Fibroblast of the aortic adventitia (primary cell): ENCODE measurements around the gene AMN1. TPM values are rescaled to one million over a fixed set of nuclear protein-coding genes. Genes with fewer than 3 reads are reported as not detected.
"Not testable (repeated sequence)": the region's sequence is repeated elsewhere in the genome, so short reads cannot be mapped to it uniquely, and the experiment has no call there.

Source experiments
- DNase-seq: peaks from one replicate; pipeline ENCODE4 v3.0.0-alpha.2; 2010; ENCODE audit warnings: low read depth
- H3K4me3 ChIP-seq: 2 replicates; pipeline ENCODE4 v1.5.1; 2011; ENCODE audit warnings: low read depth, mild to moderate bottlenecking, control low read depth, low read length, moderate library complexity
- total RNA-seq: library from RNA; depleted of rRNA; stranded (reverse); fragments of >200 nt; gene quantifications from 2 replicates; pipeline ENCODE4 v1.2.3, GENCODE V29; 2012; ENCODE audit warnings: low replicate concordance
- TF ChIP-seq, protein P1 (sequence below): IDR thresholded peaks from 2 replicates; pipeline ENCODE4 v1.5.1; 2011; ENCODE audit warnings: mild to moderate bottlenecking, low read length, control low read depth, inconsistent platforms; ENCODE audit not compliant: insufficient read depth

Gene AMN1
- total RNA-seq, 1 donor, result 10.3 TPM

GRCh38 chr12:31765931-31766330 is 37.1 kb upstream of the AMN1 start:
- no peak overlapping the region for H3K4me3 ChIP-seq
- TF ChIP-seq, protein P1, sequence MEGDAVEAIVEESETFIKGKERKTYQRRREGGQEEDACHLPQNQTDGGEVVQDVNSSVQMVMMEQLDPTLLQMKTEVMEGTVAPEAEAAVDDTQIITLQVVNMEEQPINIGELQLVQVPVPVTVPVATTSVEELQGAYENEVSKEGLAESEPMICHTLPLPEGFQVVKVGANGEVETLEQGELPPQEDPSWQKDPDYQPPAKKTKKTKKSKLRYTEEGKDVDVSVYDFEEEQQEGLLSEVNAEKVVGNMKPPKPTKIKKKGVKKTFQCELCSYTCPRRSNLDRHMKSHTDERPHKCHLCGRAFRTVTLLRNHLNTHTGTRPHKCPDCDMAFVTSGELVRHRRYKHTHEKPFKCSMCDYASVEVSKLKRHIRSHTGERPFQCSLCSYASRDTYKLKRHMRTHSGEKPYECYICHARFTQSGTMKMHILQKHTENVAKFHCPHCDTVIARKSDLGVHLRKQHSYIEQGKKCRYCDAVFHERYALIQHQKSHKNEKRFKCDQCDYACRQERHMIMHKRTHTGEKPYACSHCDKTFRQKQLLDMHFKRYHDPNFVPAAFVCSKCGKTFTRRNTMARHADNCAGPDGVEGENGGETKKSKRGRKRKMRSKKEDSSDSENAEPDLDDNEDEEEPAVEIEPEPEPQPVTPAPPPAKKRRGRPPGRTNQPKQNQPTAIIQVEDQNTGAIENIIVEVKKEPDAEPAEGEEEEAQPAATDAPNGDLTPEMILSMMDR, result no peak
- DNase-seq, result no peak

DNA sequence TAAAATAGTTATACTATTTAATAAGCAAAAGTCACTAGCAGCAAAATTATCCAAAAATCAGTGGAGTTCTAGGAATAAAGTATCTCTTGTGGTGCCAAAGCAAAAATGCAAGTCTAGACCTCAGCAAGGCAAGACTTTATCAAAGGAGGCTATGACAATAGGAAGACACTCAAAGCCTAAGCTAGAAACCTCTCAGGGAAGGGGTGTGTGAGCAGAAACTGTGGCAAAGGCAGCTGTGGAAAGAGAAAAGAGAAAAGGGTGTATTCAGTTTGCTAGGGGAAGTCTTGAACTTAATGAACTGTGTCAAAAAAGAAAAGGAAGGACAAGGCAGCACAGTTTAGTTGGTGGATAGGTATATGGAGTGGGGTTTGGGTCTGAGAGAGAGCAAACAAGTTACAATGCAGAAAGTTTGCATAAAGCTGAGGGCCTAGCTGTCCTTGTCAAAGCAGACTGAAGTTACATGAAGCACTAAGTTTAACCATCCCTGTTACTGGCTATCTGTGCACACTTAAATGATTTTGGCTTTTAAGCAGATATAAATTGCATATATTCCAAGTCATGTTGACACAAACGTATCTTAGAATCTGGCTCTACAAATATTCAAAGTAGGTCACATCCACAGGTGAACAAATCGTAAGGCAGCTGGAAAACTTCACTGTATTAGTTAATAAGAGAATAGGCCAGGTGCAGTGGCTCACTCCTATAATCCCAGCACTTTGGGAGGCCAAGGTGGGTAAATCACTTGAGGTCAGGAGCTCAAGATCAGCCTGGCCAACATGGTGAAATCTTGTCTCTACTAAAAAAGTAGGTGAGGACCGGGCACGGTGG is 31.0 kb upstream of the AMN1 start:
- TF ChIP-seq, protein P1, result no peak
- DNase-seq, result no peak
- H3K4me3 ChIP-seq, result no peak overlapping the region

DNA sequence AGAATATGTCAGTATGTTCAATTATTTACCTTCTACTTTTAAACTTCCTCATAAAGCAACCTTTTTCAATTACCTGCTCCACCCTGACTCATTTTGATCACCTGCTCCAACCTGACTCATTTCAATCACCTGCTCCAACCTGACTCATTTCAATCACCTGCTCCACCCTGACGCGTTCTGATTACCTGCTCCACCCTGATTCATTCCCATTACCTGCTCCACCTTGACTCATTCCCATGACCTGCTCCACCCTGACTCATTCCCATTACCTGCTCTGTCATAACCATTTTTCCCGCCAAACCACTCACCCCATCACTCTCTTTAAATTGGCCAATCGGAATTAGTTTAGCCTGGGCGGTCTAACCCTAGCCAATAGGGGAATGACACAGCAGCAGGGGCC is 29.5 kb upstream of the AMN1 start:
- not testable (repeated sequence) for DNase-seq, H3K4me3 ChIP-seq

- no peak overlapping the region for H3K4me3 ChIP-seq
- DNase-seq, result peak; percentile 59
- TF ChIP-seq, protein P1, result no peak
These were observed 28.2 kb upstream of the AMN1 start for GRCh38 chr12:31756977-31757420.

DNA sequence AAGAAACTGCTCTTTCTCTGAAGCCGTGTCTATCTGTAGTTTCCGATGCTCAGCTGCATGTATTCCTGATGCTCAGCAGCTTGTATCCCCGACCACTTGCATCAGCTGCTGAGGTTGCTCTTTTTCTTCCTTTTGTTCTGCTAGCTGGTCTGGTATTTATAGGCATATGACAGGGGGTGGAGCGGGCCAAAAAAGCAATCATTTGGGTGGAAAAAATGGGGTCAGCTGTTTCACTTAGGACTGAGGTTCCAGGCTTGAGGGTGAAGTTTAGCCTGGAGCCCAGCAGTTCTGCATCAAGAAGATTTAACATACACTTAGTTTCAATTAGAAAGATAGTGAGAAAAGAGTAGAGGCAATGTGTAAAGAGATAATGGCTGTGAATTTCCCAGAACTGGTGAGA is 23.6 kb upstream of the AMN1 start:
- TF ChIP-seq, protein P1, result no peak
- DNase-seq, result no peak

DNA sequence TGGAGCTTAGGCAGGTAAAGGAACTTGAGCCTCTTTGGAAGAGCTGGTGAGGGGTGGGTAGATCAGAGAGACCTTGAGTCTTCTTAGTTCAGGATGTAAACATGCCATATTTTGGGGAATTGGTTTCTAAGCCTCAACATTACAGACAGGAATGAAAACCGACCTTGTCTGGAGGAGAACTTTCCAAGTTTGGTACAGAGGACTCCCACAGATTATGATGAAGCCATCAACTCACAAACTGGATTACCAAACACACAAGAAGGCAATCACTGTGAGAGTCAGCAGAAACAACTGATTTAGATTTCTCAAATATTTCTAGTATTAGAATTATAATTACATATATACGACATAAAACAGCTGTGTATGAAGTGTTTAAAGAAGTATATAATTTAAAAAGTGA is 22.3 kb upstream of the AMN1 start:
- DNase-seq, result peak; percentile 46
- H3K4me3 ChIP-seq, result no peak overlapping the region
- TF ChIP-seq, protein P1, result no peak

More for the DNA sequence above, 23.6 kb upstream of the AMN1 start:
- H3K4me3 ChIP-seq, result no peak overlapping the region

DNA sequence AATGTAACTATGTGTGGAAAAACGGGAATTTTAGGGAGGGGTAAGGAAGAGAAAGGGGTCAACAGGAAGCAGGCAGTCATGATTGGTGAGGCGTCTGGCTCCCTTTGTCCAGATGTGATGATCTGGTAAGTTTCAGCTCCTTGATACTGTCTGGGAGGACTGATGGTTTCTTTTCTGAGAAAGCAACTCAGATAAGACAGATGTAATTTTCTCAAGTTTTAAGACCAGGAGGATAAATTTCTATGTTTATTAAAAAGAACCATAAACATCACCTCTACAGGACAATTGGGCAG is 21.9 kb upstream of the AMN1 start:
- H3K4me3 ChIP-seq, result no peak overlapping the region
- TF ChIP-seq, protein P1, result no peak
- DNase-seq, result no peak
